ENCODE measurements around the gene PKHD1.

The PKHD1 gene

DNA sequence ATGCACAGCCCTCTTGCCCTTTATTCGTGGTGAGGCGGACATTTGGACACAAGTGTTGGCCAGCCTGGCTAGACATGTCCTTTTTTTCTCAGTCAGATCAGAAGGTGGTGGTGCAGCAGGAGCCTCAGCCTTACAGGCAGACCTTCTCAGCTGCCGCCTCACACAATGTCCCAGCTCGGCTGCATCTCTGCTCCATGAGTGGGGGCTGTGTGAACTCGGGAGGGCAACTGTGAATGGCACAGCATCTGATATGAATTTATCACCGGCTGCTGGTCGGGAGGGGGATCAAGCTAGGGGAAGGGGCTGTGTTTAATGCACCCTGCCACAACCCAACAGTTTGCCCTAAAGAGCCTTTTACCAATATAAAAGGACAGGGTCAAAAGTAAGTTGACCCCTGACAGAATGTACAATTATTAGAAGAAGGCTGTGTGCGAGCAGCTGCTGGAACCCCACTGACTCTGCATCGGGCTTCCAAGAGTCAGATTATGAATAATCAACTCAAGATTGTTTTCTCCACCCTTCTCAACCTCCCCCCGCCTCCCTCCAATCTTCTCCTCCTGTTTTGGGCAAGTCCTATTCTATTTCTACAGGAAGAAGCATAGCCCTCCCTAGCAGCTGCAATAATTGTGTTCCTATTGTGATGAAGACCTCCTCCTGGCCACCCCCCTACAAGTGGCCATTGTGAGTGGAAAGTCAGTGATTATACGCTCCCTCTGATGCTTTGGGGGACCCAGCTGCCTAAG, 245.2 kb downstream of the PKHD1 start:
- Histone ChIP-seq H3K27me3 (ENCODE audit: insufficient read depth, low read length) (no peaks in the 10 kb centered on the region), H3K4me3 (ENCODE audit: low read depth, low read length) (no peak overlapping the region), H3K79me2 (ENCODE audit: control insufficient read depth, insufficient read depth, low read length, unreplicated experiment) (no peaks in the 10 kb centered on the region), H3K27ac (ENCODE audit: low read depth, low read length) (no peak overlapping the region), H3K4me1 (ENCODE audit: control insufficient read depth, insufficient read depth, low read length, unreplicated experiment) (no peaks in the 10 kb centered on the region), H3K36me3 (ENCODE audit: insufficient read depth, low read length) (no peaks in the 10 kb centered on the region), H2AFZ (ENCODE audit: low read length, unreplicated experiment) (no peak overlapping the region)

DNA sequence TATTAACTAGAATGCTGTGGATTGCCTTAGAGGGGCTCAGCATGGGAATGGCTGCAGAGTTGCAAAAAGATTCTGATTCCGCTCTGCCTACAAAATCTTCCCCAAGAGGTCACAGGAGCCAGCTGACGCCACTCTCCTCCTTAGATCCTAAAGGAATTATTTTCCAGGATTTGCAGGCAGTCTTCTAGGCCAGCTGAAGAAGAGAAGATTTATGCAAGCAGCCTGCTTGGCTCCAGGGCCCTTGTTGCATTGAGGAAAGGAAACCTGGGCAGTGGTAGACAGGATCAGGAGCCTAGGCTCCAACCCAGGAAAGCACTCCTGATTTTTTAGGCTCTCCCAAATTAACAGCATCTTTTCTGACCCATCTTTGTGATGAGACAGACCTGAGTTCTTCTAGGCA, 245.8 kb downstream of the PKHD1 start:
- H3K4me3 ChIP-seq (ENCODE audit: low read depth, low read length) = no peak overlapping the region
- H3K27ac ChIP-seq (ENCODE audit: low read depth, low read length) = no peak overlapping the region
- no peaks in the 10 kb centered on the region for H3K36me3 ChIP-seq (ENCODE audit: insufficient read depth, low read length)
- no peaks in the 10 kb centered on the region for H3K79me2 ChIP-seq (ENCODE audit: control insufficient read depth, insufficient read depth, low read length, unreplicated experiment)
- no peaks in the 10 kb centered on the region for H3K4me1 ChIP-seq (ENCODE audit: control insufficient read depth, insufficient read depth, low read length, unreplicated experiment)
- H3K27me3 ChIP-seq (ENCODE audit: insufficient read depth, low read length) = no peaks in the 10 kb centered on the region
- no peak overlapping the region for H2AFZ ChIP-seq (ENCODE audit: low read length, unreplicated experiment)

DNA sequence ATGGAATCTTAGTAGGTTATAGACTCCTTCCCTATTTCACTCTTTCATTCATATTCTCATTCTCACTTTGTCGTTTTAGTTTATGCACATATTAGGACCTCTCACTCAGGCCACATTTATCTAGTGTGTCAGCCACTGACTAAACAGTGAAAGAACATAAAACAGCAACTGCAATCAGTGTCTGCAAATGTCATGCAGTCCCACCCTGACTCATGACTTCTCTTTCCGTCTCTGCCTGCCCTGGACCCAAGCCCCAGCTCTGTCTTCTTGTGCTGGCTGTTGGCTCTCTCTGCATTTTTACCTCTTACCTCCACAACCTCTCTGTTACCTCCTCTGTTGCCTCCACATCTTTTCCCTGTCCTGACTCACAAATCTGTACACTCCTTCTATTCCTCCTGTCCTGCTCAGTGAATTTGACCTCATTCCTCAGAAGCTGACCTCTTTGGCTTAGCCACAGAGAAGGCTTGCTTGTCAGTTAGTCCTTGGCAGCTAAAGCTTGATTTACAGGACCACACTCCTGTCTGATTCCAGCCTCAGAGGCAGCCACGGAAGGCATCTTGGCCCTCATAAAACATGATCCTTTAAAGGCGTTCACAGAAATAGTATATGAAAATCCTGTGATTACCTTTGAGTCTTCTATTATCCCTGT, 247.6 kb downstream of the PKHD1 start:
- H3K27ac ChIP-seq (ENCODE audit: low read depth, low read length) = no peak overlapping the region
- H2AFZ ChIP-seq (ENCODE audit: low read length, unreplicated experiment) = no peak overlapping the region
- H3K36me3 ChIP-seq (ENCODE audit: insufficient read depth, low read length) = no peaks in the 10 kb centered on the region
- H3K4me3 ChIP-seq (ENCODE audit: low read depth, low read length) = no peak overlapping the region
- no peaks in the 10 kb centered on the region for H3K27me3 ChIP-seq (ENCODE audit: insufficient read depth, low read length)
- no peaks in the 10 kb centered on the region for H3K79me2 ChIP-seq (ENCODE audit: control insufficient read depth, insufficient read depth, low read length, unreplicated experiment)
- H3K4me1 ChIP-seq (ENCODE audit: control insufficient read depth, insufficient read depth, low read length, unreplicated experiment) = no peaks in the 10 kb centered on the region

DNA sequence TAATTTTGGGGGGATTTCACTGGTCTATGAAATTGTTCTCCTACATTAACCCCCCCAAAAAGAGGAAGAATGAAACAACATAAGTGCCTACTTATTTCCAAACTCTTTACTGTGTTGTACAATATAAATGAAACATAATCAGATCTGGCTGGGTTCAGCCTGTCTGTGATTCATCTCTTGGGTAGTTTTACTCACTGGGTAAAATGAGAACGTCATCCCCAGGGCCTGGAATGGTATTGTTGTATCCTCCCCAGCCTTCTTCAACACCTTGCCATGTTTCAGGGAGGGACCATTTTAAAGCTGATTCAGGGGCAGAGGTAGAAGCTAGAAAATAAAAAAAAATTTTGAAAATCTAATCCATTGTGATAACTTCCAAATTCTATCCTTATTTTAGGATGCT, 256.7 kb downstream of the PKHD1 start:
- Histone ChIP-seq H3K4me3 (ENCODE audit: low read depth, low read length) (no peak overlapping the region), H2AFZ (ENCODE audit: low read length, unreplicated experiment) (no peak overlapping the region)

DNA sequence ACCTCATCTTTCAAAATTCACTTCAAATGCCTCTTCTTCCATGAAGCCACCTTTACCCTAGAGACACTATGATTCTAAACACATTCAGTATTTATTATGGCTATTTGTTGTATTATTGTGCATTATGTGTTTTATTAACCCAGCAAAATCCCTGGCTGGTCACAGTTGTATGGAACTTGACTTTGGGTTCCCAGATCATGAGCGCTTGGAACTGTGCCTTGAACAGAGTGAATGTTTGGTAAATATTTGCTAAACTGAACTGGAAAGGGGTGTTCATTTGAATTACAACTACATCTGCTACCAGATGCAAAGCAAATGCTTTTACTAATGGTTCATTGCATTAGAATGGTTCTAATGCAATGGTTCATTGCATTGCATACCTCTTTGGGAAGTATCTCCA, 259.8 kb downstream of the PKHD1 start:
- Histone ChIP-seq H3K36me3 (ENCODE audit: insufficient read depth, low read length) (no peaks in the 10 kb centered on the region), H3K27me3 (ENCODE audit: insufficient read depth, low read length) (no peaks in the 10 kb centered on the region), H3K4me1 (ENCODE audit: control insufficient read depth, insufficient read depth, low read length, unreplicated experiment) (no peaks in the 10 kb centered on the region), H3K27ac (ENCODE audit: low read depth, low read length) (no peak overlapping the region), H2AFZ (ENCODE audit: low read length, unreplicated experiment) (no peak overlapping the region), H3K4me3 (ENCODE audit: low read depth, low read length) (no peak overlapping the region), H3K79me2 (ENCODE audit: control insufficient read depth, insufficient read depth, low read length, unreplicated experiment) (no peaks in the 10 kb centered on the region)

More for the DNA sequence above, 256.7 kb downstream of the PKHD1 start:
- Histone ChIP-seq H3K4me1 (ENCODE audit: control insufficient read depth, insufficient read depth, low read length, unreplicated experiment) (no peaks in the 10 kb centered on the region), H3K27ac (ENCODE audit: low read depth, low read length) (no peak overlapping the region), H3K27me3 (ENCODE audit: insufficient read depth, low read length) (no peaks in the 10 kb centered on the region), H3K36me3 (ENCODE audit: insufficient read depth, low read length) (no peaks in the 10 kb centered on the region), H3K79me2 (ENCODE audit: control insufficient read depth, insufficient read depth, low read length, unreplicated experiment) (no peaks in the 10 kb centered on the region)

DNA sequence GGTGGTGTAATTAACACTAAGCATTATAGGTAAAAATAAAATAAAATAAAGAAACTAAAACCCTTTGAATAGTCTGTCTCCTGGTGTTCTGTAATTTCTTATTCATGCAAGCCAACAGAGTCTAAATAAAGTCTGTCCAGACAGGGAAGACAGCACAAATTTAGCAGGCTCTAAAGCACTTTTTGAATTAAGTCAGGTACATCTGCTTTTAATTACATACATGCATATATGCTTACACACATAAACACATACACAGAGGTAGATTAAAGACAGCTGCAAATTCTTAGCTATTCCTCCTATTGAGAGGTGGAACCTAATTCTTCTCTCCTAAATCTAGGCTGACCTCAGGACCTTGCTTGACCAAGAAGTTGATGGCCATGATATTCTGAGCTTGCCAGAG, 262.5 kb downstream of the PKHD1 start:
- Histone ChIP-seq H3K79me2 (ENCODE audit: control insufficient read depth, insufficient read depth, low read length, unreplicated experiment) (no peaks in the 10 kb centered on the region), H3K27me3 (ENCODE audit: insufficient read depth, low read length) (no peaks in the 10 kb centered on the region), H3K4me1 (ENCODE audit: control insufficient read depth, insufficient read depth, low read length, unreplicated experiment) (no peaks in the 10 kb centered on the region), H3K4me3 (ENCODE audit: low read depth, low read length) (no peak overlapping the region), H2AFZ (ENCODE audit: low read length, unreplicated experiment) (no peak overlapping the region), H3K36me3 (ENCODE audit: insufficient read depth, low read length) (no peaks in the 10 kb centered on the region), H3K27ac (ENCODE audit: low read depth, low read length) (no peak overlapping the region)

DNA sequence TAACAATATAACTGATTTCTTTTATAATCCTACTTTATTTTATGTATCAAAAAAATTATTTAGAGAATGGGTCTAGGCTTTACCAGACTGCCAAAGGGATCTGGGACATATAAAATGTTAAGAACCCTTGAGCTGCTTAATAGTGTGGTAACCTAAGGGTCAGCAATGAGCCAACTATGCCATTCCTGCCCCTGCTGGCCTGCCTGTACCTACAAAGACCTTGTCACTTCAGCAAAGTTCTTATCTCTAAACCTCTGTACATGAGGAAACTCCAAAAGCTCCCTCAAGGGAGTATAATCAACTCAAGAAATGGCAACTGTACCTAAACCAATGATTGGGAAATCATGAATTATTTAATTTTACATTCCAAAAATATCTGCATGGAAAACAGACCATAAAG, 266.9 kb downstream of the PKHD1 start:
- H3K4me3 ChIP-seq (ENCODE audit: low read depth, low read length) = no peak overlapping the region
- no peak overlapping the region for H3K27ac ChIP-seq (ENCODE audit: low read depth, low read length)
- H3K79me2 ChIP-seq (ENCODE audit: control insufficient read depth, insufficient read depth, low read length, unreplicated experiment) = no peaks in the 10 kb centered on the region
- no peaks in the 10 kb centered on the region for H3K4me1 ChIP-seq (ENCODE audit: control insufficient read depth, insufficient read depth, low read length, unreplicated experiment)
- H3K27me3 ChIP-seq (ENCODE audit: insufficient read depth, low read length) = no peaks in the 10 kb centered on the region
- no peaks in the 10 kb centered on the region for H3K36me3 ChIP-seq (ENCODE audit: insufficient read depth, low read length)
- no peak overlapping the region for H2AFZ ChIP-seq (ENCODE audit: low read length, unreplicated experiment)

DNA sequence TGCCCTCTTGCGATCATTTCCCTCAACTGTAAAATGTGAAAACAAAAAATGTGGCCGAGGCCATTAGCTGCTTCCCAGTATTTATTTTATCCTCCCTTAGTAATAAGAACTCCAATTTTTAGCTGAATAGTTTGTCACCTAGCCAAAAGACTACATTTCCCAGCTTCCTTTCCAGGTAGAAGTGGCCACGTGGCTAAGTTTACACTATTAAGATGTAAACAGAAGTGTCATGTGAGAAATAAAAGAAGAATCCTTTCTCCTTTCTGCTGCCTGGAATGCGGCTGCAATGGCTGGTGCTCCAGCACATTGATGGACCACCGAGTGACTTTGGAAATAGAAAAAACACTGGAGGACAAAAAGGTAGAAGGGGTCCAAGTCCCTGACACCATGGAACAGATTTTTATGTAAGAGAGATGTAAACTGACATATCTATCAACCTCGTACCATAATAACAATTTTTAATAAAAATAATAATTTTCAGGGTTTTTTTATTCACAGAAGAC, 268.8 kb downstream of the PKHD1 start:
- Histone ChIP-seq H3K79me2 (ENCODE audit: control insufficient read depth, insufficient read depth, low read length, unreplicated experiment) (no peaks in the 10 kb centered on the region), H3K36me3 (ENCODE audit: insufficient read depth, low read length) (no peaks in the 10 kb centered on the region), H3K4me3 (ENCODE audit: low read depth, low read length) (no peak overlapping the region), H3K4me1 (ENCODE audit: control insufficient read depth, insufficient read depth, low read length, unreplicated experiment) (no peaks in the 10 kb centered on the region), H3K27ac (ENCODE audit: low read depth, low read length) (no peak overlapping the region), H3K27me3 (ENCODE audit: insufficient read depth, low read length) (no peaks in the 10 kb centered on the region), H2AFZ (ENCODE audit: low read length, unreplicated experiment) (no peak overlapping the region)

DNA sequence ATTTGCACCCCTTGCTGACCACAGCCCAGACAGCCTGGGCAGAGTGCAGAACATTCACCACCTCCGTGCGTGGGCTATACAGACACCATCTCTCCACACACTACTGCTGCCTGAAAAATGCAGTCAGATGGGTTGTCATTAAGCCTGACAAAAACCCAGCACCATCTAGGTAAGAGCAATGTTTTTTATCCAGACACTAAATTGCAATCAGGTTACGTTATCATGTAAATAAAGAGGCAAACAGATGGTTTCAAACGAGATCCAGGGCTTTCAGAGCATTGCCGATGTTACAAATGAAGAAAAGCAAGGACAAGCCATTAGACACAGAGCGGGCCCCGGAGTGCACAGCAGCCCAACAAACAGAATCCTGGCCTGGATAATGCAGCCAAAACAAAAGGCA, 269.6 kb downstream of the PKHD1 start:
- H3K36me3 ChIP-seq (ENCODE audit: insufficient read depth, low read length) = no peaks in the 10 kb centered on the region
- no peaks in the 10 kb centered on the region for H3K79me2 ChIP-seq (ENCODE audit: control insufficient read depth, insufficient read depth, low read length, unreplicated experiment)
- no peaks in the 10 kb centered on the region for H3K27me3 ChIP-seq (ENCODE audit: insufficient read depth, low read length)
- H3K4me1 ChIP-seq (ENCODE audit: control insufficient read depth, insufficient read depth, low read length, unreplicated experiment) = no peaks in the 10 kb centered on the region
- no peak overlapping the region for H3K4me3 ChIP-seq (ENCODE audit: low read depth, low read length)
- no peak overlapping the region for H3K27ac ChIP-seq (ENCODE audit: low read depth, low read length)
- H2AFZ ChIP-seq (ENCODE audit: low read length, unreplicated experiment) = no peak overlapping the region

DNA sequence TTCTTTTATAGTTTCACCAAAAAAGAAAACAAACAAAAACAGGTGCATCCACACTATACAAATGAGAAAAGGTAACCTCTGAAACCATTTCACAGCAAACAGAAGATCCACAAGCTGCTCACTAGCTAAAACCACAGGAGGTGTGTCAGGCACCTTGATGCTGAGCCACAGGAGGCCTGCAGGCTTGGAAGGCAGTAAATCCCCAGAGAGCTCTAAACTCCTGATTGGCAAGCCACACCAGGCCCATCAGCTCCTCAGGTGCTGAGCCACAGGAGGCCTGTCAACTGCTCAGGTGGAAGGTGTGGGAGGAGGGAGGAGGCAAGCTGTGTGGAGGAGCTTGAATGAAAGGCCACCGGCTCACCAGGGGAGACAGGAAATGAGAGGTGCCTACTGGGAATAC, 273.0 kb downstream of the PKHD1 start:
- H3K27me3 ChIP-seq (ENCODE audit: insufficient read depth, low read length) = no peaks in the 10 kb centered on the region
- no peak overlapping the region for H2AFZ ChIP-seq (ENCODE audit: low read length, unreplicated experiment)
- no peak overlapping the region for H3K4me3 ChIP-seq (ENCODE audit: low read depth, low read length)

DNA sequence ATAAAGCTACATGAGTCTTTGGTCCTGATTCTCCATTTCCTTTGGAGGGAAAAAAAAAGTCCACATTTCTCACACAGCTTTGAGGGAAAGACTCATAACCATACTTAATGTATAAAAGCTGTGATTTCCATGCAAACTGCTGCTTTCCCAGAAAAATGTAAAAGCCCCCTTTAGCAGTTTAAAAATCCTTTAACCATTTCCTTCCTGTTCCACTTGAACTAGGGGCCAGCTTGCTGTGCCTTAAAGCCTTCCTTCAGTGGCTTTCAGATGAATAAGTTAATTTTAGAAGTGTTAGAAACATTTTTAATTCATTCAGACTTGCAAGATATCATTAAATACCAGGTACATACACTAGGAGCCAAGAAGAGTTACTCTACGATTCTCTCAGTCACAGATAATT, 273.5 kb downstream of the PKHD1 start:
- Histone ChIP-seq H3K79me2 (ENCODE audit: control insufficient read depth, insufficient read depth, low read length, unreplicated experiment) (no peaks in the 10 kb centered on the region), H3K27ac (ENCODE audit: low read depth, low read length) (no peak overlapping the region), H2AFZ (ENCODE audit: low read length, unreplicated experiment) (no peak overlapping the region), H3K27me3 (ENCODE audit: insufficient read depth, low read length) (no peaks in the 10 kb centered on the region), H3K4me3 (ENCODE audit: low read depth, low read length) (no peak overlapping the region), H3K4me1 (ENCODE audit: control insufficient read depth, insufficient read depth, low read length, unreplicated experiment) (no peaks in the 10 kb centered on the region), H3K36me3 (ENCODE audit: insufficient read depth, low read length) (no peaks in the 10 kb centered on the region)

More for the DNA sequence above, 273.0 kb downstream of the PKHD1 start:
- H3K36me3 ChIP-seq (ENCODE audit: insufficient read depth, low read length) = no peaks in the 10 kb centered on the region
- no peak overlapping the region for H3K27ac ChIP-seq (ENCODE audit: low read depth, low read length)
- H3K4me1 ChIP-seq (ENCODE audit: control insufficient read depth, insufficient read depth, low read length, unreplicated experiment) = no peaks in the 10 kb centered on the region
- H3K79me2 ChIP-seq (ENCODE audit: control insufficient read depth, insufficient read depth, low read length, unreplicated experiment) = no peaks in the 10 kb centered on the region
